ENCODE data around the gene BST2.

The BST2 gene

GRCh38 chr19:17357078-17357666, 48.3 kb downstream of the BST2 start:
- no peaks in the 10 kb centered on the region for H3K9me2 ChIP-seq (ENCODE audit: low read depth, low read length)
- no peaks in the 10 kb centered on the region for H3F3A ChIP-seq (ENCODE audit: insufficient read depth, low read length)
- H2AFZ ChIP-seq (ENCODE audit: low read length), result no peak overlapping the region
- no peaks in the 10 kb centered on the region for H3K79me2 ChIP-seq (ENCODE audit: insufficient read depth, low read length)
- no peaks in the 10 kb centered on the region for H3K27me3 ChIP-seq (ENCODE audit: insufficient read depth, low read length)
- H3K4me2 ChIP-seq (ENCODE audit: low read length), result no peak overlapping the region
- H3K4me1 ChIP-seq (ENCODE audit: insufficient read depth, low read length, severe bottlenecking), result no peaks in the 10 kb centered on the region
- H3K4me3 ChIP-seq (ENCODE audit: low read depth, low read length, poor library complexity, severe bottlenecking), result no peak overlapping the region
- no peak overlapping the region for H3K9ac ChIP-seq (ENCODE audit: low read length)
- no peak overlapping the region for H3K27ac ChIP-seq (ENCODE audit: low read depth, low read length, poor library complexity, severe bottlenecking)
- H4K20me1 ChIP-seq (ENCODE audit: insufficient read depth, low read length), result no peaks in the 10 kb centered on the region
- no peak for TF ChIP-seq EZH2 (IDR thresholded peaks at IDR 0.05; ENCODE audit: borderline replicate concordance, low read length)
- TF ChIP-seq, protein P1, sequence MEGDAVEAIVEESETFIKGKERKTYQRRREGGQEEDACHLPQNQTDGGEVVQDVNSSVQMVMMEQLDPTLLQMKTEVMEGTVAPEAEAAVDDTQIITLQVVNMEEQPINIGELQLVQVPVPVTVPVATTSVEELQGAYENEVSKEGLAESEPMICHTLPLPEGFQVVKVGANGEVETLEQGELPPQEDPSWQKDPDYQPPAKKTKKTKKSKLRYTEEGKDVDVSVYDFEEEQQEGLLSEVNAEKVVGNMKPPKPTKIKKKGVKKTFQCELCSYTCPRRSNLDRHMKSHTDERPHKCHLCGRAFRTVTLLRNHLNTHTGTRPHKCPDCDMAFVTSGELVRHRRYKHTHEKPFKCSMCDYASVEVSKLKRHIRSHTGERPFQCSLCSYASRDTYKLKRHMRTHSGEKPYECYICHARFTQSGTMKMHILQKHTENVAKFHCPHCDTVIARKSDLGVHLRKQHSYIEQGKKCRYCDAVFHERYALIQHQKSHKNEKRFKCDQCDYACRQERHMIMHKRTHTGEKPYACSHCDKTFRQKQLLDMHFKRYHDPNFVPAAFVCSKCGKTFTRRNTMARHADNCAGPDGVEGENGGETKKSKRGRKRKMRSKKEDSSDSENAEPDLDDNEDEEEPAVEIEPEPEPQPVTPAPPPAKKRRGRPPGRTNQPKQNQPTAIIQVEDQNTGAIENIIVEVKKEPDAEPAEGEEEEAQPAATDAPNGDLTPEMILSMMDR (IDR thresholded peaks at IDR 0.05; ENCODE audit: low read length), result no peak
- H3K9me3 ChIP-seq (ENCODE audit: low read length), result no peaks in the 10 kb centered on the region
- H3K36me3 ChIP-seq (ENCODE audit: insufficient read depth, low read length), result no peaks in the 10 kb centered on the region

GRCh38 chr19:17353386-17353785, 52.0 kb downstream of the BST2 start:
- no peak for TF ChIP-seq EZH2 (IDR thresholded peaks at IDR 0.05; ENCODE audit: borderline replicate concordance, low read length)
- TF ChIP-seq, protein P1 (IDR thresholded peaks at IDR 0.05; ENCODE audit: low read length), result no peak

More at GRCh38 chr19:17353386-17353785, 52.0 kb downstream of the BST2 start:
- Histone ChIP-seq H3K4me2 (ENCODE audit: low read length) (no peak overlapping the region), H2AFZ (ENCODE audit: low read length) (no peak overlapping the region), H3K4me3 (ENCODE audit: low read depth, low read length, poor library complexity, severe bottlenecking) (no peak overlapping the region), H4K20me1 (ENCODE audit: insufficient read depth, low read length) (no peaks in the 10 kb centered on the region), H3K27me3 (ENCODE audit: insufficient read depth, low read length) (peaks cover 7% of the 10 kb centered on the region; the same call in 1 of the 2 replicates), H3K27ac (ENCODE audit: low read depth, low read length, poor library complexity, severe bottlenecking) (no peak overlapping the region), H3K9ac (ENCODE audit: low read length) (no peak overlapping the region), H3K9me3 (ENCODE audit: low read length) (no peaks in the 10 kb centered on the region), H3K79me2 (ENCODE audit: insufficient read depth, low read length) (no peaks in the 10 kb centered on the region), H3K9me2 (ENCODE audit: low read depth, low read length) (no peaks in the 10 kb centered on the region), H3F3A (ENCODE audit: insufficient read depth, low read length) (no peaks in the 10 kb centered on the region), H3K36me3 (ENCODE audit: insufficient read depth, low read length) (no peaks in the 10 kb centered on the region), H3K4me1 (ENCODE audit: insufficient read depth, low read length, severe bottlenecking) (no peaks in the 10 kb centered on the region)
